GM18505 (cell line): ENCODE measurements around the gene KCNQ5.

Experiments
- ATAC-seq: cut with Tn5 transposase; IDR thresholded peaks from one replicate; pipeline ENCODE4 v1.9.1; 2021; ENCODE audit not compliant: unreplicated experiment
- POLR2A ChIP-seq: IDR thresholded peaks from 4 replicates; pipeline ENCODE4 v1.6.1; 2011; ENCODE audit warnings: borderline replicate concordance; ENCODE audit not compliant: insufficient read depth, insufficient read length; ENCODE audit errors: extremely low read depth

Gene KCNQ5

GRCh38 chr6:73030791-73031782, 409.2 kb downstream of the KCNQ5 start:
- TF ChIP-seq POLR2A = no peak
- no peak for ATAC-seq

GRCh38 chr6:73032586-73032985, 410.7 kb downstream of the KCNQ5 start:
- TF ChIP-seq POLR2A = no peak
- ATAC-seq = no peak

DNA sequence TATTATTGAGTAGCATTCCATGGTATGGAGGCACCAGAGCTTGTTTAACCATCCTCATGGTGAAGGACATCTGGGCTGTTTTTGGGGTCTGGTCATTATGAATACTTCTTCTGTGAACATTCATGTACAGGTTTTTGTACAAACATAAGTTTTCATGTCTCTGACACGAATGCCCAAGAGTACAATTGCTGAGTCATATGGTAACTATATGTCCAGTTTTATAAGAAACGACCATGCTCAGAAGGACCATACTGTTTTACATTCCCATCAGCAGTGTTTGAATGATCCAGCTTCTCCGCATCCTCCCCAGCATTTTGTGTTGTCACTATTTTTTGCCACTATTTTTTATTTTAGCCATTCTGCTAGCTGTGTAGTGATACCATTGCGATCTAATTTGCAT, 414.8 kb downstream of the KCNQ5 start:
- no peak for ATAC-seq
- TF ChIP-seq POLR2A = no peak

GRCh38 chr6:73041051-73041450, 419.2 kb downstream of the KCNQ5 start:
- TF ChIP-seq POLR2A = no peak
- ATAC-seq = no peak

- no peak for TF ChIP-seq POLR2A
- no peak for ATAC-seq
Measured at GRCh38 chr6:73042892-73043291, 421.0 kb downstream of the KCNQ5 start.

- no peak for TF ChIP-seq POLR2A
- no peak for ATAC-seq
Measured at GRCh38 chr6:73043446-73043845, 421.6 kb downstream of the KCNQ5 start.

DNA sequence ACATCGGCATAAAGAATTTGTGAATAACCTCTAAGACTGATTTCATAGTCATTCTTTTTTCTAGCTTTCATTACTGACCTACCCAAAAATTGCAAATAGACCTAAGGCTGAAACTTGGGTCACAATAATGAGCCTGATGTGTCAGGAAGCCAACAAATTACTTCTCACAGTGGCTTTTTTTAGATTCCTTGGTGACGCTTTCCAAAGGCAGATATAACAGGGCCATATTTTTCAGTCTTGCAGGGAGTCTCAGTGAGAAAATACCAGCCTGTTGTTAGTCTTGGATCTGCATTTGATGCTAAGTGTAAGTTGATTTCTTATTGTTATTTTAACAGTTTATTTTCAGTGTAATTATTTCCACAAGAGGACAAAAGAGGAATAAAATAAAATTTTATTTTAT, 423.7 kb downstream of the KCNQ5 start:
- ATAC-seq = no peak
- TF ChIP-seq POLR2A = no peak

DNA sequence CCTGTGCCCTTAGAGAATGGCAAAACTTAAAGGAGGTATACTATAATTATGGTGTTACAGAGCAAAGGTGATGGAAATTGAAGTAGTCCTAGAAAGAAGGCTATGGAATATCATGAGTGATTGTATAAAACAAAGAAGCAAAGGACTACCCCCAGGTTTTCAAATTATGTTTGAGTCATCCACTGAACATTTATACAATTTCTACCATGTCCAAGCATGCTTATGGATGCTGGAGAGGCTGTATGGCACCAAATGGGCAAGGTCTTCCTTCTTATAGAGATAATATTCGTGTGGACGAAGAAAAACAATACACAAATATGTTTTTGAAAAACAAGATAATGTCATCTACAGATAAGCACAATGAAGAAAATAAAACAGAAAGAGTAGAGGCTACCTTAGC, 425.9 kb downstream of the KCNQ5 start:
- no peak for ATAC-seq
- TF ChIP-seq POLR2A = no peak

GRCh38 chr6:73049971-73050594, 428.2 kb downstream of the KCNQ5 start:
- no peak for TF ChIP-seq POLR2A
- ATAC-seq = no peak

DNA sequence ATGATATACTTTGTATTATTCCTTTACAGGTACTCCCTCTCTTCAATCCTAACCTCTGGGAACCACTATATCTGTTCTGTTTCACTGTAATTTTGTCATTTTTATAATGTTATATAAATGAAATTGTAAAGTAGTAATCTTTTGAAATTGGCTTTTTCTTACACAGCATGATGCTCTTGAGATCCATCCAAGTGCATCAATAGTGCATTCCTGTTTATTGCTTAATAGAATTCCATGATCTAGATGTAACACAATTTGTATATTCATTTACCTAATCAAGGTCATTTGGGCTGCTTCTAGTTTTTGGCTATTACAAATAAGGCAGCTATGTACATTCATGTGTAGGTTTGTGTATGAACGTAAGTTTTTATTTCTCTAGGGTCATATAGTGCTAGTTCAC, 428.8 kb downstream of the KCNQ5 start:
- no peak for TF ChIP-seq POLR2A
- ATAC-seq = no peak

GRCh38 chr6:73051147-73051546, 429.3 kb downstream of the KCNQ5 start:
- ATAC-seq = no peak
- no peak for TF ChIP-seq POLR2A

GRCh38 chr6:73054958-73055357, 433.1 kb downstream of the KCNQ5 start:
- no peak for TF ChIP-seq POLR2A
- ATAC-seq = no peak

DNA sequence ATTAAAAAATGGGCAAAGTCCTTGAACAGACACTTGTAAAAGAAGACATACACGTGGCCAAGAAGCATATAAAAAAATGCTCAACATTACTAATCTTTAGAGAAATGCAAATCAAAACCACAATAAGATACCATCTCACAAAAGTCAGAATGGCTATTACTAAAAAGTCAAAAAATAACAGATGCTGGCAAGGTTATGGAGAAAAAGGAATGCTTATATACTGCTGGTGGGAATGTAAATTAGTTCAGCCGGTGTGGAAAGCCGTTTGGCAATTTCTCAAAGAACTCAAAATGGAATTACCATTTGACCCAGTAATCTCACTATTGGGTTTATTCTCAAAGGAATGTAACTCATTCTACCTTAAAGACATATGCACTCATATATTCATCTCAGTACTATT, 436.9 kb downstream of the KCNQ5 start:
- ATAC-seq = no peak
- TF ChIP-seq POLR2A = no peak

DNA sequence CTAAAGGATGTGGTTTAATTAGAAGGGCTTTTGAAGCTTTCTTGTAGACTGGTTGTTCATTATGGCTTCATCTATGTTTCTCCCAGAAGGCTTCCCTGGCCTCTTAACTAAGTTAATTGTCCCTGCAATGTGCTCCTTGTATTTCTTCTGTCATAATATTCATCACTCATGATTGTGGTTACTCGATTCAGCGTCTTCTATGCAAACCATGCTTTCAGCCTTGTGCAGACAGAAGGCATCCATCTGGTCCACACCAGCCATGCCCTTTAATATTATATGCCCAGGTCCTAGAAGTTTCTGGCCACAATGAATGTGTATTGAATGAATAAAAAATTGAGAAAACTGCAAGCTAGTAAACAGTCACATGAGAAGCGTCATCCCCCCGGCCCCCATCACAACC, 440.3 kb downstream of the KCNQ5 start:
- no peak for TF ChIP-seq POLR2A
- ATAC-seq = no peak

DNA sequence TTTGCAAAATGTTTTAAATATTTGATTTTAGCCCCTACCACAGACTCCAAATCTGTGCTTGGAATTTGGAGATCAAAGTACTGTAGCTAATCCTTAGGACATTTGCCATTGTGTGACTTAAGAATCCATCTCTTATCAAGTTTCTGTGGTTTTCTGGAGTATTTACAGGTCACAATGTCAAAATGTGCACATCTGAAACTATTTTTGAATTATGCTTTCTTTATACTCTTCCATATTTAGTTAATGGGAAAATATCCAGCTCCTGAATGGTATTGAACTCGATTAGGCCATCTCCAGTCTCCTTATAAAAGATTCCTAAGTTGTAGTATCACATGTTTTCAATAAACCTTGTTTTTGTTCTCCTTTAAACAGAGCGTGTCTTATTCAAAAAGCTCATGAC, 441.0 kb downstream of the KCNQ5 start:
- no peak for ATAC-seq
- TF ChIP-seq POLR2A = no peak

DNA sequence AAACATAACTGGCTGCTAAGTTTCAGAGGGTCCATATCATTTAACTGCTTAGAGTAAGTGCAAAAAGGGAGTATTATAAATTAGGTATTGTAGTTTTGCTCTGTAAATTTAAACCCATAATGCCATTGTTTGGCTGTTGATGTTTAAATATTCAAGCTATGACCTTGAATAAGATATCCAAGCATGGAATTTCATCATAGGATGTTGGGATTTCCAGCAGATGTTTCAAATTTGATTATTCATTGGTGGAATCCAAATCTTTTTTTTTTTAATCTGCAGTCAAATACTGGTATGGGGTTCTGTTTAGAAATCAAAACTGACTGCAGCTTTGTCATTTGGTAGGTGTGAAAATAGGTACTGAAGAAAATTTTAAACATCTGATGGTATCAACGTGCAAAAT, 442.4 kb downstream of the KCNQ5 start:
- TF ChIP-seq POLR2A = no peak
- no peak for ATAC-seq
